Superior temporal gyrus (tissue), 1 donor: ENCODE data around the gene PCSK4.

Source experiments
- DNase-seq: peaks from one replicate; pipeline ENCODE4 v3.0.0-alpha.2; 2016; ENCODE audit errors: extremely low spot score

The PCSK4 gene

GRCh38 chr19:1455336-1456120, 34.6 kb downstream of the PCSK4 start:
- no peak for DNase-seq

DNA sequence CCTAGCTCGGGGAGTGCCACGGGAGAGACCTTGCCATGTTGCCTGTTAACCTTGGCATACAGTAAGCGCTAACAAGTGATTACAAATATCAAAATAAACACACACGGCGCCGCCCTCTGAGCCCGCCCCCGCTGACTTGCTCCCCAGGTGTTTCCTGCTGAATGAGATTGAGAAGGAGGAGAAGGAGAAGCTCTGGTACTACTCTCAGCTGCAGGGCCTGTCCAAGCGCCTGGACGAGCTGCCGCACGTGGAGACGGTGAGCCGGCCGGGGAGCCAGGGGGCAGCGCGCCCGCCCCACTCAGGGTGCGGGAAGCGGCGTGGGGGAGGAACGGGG, 35.2 kb downstream of the PCSK4 start:
- DNase-seq = no peak

- DNase-seq = peak; percentile 96
Measured at GRCh38 chr19:1453525-1454364, 36.4 kb downstream of the PCSK4 start.

DNA sequence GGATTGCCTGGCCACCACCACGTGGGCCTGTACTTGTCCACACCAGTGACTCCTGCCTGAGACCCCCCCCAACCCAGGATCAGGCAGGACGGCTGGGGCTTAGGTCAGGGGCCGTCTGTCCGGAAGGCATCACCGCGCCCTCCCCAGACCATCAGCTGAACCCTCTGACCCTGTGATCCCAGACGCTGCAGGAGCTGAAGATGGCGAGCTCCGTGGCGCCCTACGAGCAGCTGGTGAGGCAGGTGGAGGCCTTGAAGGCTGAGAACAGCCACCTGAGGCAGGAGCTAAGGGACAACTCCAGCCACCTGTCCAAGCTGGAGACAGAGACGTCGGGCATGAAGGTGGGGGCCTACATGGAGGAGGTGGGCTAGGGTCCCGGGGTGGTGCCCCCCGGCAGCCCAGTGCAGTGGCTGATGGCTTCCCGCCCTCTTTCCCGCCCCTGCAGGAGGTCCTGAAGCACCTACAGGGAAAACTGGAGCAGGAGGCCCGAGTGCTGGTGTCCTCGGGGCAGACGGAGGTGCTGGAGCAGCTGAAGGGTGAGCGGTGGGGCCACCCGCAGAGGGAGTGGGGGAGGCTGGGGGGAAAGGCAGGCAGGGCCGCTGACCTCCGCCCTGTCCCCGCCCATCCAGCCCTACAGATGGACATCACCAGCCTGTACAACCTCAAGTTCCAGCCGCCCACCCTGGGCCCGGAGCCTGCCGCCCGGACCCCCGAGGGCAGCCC, 37.2 kb downstream of the PCSK4 start:
- no peak for DNase-seq

GRCh38 chr19:1451916-1452801, 38.0 kb downstream of the PCSK4 start:
- DNase-seq = peak; percentile 63

DNA sequence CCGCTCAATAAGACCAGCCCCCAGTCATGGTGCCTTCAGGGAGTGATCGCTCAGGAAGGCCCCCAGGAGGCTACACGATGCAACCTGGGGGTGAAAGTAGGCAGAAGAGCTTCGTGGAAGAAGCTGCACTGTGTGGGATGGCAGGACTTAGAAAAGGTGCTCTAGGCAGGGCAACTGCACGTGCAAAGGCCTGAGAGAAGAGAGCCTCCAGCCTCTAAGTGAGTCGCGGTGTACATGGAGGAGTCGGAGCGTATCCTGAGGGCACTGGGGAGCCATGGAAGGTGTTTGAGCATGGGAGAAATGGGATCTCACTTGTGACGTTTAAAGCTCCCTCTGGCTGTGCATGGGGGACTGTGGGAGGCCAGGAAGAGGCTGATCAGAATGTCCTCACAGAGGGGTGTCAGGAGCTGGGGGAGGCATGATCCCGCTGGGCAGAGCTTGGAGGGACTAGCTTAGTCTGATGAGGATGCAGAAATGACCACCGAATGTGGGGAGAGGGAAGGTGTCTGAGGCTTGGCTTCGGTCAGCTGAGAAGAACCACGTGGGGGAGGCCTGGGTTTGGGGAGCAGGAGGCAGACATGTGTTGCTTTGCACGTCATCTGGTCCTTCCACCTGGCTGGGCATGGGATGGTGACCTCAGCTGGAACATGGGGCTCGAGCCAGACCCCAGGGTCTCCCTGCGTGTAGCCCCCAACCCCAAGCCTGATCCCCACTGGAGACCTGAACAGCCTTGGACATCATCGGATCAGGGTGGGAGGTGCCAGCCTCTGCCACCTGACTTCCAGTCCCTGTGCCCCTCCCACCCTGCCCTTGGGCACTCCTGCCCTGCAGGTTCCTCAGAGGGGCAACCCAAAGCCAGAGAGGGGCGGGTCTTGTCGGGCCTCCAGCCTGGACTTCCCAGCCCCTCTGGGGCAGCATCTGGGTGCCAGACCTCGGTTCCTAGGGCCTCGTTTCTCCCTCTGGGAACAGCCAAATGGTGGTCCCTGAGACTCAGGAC, 39.1 kb downstream of the PCSK4 start:
- DNase-seq = peak; percentile 30

DNA sequence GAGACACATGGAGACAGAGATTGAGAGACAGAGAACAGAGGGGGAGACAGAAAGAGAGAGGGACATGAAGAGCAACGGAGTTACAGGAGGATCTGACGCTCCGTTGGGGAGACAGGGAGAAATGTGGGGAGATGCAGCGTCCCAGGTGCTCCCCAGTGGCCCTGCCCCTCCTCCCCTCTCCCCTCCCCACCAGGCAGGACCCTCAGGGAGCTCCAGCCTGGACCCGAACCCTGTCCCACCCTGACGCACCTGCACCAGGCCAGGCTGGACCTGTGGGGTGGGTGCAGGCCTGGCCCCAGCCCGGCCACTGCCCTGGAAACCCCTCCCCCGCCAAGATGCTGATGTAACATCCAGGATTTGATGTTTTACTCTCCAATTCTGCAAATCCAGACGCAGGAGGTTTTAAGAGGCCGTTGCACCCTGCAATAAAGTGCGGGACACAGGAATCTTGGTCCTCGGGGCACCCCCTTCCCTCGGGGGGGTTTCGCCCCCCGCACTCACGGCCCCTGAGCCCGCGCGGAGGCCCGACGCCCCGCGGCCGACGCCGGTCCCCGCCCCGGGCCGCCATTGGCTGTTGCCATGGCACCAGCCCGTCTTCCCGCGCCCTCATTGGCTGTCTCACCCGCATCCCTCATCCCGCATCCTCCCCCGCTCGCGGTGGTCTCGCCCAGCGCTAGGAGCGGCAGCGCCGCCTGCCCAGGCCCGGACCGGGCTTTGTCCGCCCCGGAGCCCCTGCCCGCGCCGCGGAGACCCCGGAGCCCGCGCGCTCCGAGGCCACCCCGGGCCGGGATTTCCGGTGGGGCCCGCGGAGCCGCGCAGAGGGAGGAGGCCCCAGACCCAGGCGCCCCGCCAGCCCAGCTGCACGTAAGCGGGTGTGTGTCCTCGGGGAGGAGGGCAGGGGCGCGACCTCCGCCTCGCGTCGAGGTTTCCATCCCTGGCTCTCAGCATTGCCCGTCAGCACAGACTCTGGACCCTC, 40.4 kb downstream of the PCSK4 start, which contains the start of gene APC2:
APC2 (plus strand) TSS at position 655 of the 976 bp plus-strand sequence. CDS start 2,881 bp downstream, outside the sequence.
- DNase-seq = peak; percentile 91

DNA sequence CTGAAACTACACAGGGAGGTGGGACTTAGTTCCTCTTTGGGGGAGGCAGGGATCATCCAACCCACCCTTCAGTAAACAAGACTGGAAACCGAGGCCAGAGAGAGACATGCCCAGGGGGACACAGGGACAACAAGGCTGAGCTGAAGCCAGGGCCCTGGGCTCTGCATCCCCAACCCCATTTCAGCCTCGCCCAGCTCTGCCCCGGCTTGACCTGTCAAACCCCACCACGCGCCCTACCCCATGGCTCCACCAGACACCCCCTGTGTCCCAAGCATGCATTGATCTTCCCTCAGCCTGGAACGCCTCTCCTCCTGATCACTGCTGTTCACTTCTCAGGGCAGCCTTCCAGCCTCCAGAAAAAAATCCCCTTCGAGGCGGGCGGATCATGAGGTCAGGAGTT, 42.2 kb downstream of the PCSK4 start:
- DNase-seq = no peak

GRCh38 chr19:1447504-1447903, 42.6 kb downstream of the PCSK4 start:
- no peak for DNase-seq

DNA sequence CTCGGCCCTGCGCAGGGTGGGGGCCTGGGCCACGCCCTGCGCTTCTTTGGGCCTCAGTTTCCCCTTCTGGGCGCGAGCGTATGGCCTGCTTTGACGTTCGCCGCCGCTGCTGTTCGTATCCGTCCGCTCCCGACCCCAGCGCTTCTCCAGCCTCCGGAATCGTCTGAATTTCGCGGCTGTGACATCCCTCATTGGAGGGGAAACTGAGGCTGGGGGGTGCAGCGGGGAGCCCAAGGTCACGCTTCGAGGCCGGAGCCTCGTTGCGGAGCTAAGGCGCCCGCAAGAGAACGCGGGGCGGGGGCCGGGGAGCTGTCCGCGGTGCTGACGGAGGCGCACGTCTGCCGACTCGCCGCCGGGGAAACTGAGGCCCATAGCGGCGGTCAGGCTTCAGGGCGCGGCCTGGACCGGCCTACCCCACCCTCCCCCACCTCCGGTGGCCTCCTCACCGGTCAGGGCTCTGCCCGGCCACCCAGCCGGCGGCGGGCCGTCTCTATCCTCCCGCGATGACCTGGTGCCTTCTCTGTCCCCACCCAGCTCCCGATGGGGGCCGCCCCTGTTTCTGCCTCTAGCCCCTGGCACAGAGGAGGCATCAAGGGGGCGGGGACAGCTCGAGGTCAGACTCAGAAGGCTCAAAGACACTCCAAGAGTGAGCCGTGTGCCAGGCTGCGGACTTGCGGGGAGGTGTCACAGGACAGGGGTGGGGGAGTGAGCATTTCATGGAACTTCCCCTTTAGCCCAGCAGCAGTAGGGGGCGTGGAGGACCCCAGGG, 43.3 kb downstream of the PCSK4 start:
- DNase-seq = no peak

DNA sequence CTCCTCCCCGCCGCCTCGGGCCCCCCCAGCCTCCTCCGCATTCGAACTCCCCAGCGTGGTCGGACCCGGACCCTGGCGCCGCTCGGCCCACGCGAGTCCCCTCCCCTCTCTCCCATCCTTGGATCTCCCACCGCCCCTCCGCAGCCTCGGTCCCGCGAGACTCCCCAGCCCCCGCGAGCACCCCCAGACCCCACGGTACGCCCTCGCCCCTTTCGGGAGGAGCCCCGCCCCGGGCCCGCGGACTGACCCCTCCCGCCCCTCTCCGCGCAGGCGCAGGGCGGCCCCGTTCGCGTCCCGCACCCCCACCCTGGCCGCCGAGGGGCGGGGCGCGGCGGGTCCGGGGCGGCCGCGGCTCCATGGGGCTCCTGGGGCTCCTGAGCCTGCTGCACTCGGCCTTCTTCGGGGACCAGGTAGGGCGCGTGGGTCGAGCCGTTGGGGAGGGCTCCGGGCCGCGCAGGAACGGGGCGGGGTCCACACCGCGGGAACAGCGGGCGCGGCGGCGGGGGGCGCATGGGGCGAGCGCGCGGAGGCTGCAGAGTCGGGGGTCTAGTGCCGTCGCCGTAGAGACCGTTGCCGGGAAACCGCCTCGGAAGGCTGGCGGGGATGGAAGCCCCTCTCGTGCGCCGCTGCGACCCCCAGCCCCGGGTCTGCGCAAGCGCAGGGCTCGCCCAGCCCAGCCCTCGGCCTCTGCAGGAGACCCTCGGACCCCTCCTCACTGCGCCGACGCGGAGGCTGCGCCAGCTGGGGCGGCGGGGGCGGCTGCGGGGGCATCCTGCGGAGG, 44.0 kb downstream of the PCSK4 start:
- peak; percentile 24 for DNase-seq

GRCh38 chr19:1445185-1445931, 44.8 kb downstream of the PCSK4 start:
- peak; percentile 77 for DNase-seq

DNA sequence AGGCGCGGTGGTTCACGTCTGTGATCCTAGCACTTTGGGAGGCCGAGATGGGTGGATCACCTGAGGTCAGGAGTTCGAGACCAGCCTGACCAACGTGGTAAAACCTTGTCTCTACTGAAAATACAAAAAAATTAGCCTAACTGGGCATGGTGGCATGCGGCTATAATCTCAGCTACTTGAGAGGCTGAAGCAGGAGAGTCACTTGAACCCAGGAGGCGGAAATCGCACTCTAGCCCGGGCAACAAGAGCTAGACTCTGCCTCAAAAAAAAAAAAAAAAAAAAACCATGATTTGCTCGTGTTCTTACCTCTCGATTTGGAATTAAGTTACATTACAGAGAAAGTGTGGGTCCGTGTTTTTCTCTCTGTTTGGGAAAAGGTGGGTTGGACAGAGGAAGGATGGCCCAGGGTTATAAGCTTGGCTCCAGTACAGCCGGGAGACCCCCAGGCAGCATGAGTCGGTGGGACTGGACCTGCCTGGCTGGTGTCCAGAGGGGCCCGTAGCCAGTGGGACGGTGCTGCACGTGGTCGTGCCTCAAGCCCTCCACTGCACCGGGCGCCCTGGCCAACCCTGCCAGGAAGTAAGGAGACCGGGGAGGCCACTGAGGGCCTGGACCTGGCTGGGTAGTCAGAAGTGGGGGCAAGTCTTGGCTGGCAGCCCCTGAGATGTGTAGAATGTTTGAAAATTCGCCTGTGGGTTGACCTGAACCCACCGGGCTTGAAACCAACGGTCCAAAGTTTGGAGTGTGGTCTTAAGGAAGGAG, 48.3 kb downstream of the PCSK4 start:
- no peak for DNase-seq

DNA sequence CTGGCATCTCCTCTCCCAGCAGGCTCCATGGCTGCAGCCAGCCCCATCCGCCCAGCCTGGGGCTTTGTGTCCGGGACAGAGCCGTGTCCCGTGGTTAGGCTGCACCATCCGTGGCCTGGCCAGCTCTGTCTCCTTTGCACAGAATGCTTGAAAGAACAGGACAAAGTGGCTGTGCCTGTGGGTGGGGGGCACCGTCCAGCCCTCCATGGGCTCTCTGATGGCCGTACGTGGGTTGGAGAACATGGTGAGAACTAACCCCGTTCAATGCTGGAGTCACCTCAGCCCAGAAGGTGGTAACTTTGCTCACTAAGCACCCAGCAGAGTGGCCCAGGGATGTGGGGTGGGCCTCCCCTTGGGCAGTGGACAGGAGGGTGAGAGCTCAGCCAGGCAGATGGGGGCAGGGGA, 49.1 kb downstream of the PCSK4 start:
- DNase-seq = no peak

- no peak for DNase-seq
Measured at GRCh38 chr19:1440418-1440801, 49.7 kb downstream of the PCSK4 start.
